DMS 273 treated with DMSO at 0.1 percent for 48 hours (cell line): ENCODE measurements around the gene EML2.

Experiments
- DNase-seq: peaks from one replicate; lab custom pipeline; 2025; lab: John Stamatoyannopoulos, UW

The EML2 gene

DNA sequence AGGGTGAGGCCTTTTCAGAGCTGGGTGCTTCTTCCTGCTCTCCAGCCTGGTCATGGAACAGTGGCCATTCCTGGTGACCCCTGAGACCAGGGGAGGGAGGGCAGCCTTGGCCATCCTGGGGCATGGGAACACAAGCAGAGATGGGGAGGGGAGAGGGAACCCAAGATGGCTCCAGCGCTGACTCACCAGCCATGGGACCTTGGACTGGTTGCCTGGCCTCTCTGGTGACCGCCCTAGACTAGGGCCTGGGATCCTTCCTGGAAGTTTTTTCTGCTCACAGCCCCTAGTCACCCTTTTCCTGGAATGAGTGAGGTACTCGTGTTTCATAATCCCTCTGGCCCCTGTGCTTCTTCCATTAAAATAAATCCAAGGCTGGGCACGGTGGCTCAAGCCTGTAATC lies 51.3 kb downstream of the EML2 start:
- no peak for DNase-seq

- no peak for DNase-seq
Observed at GRCh38 chr19:45585158-45585577, 54.0 kb downstream of the EML2 start.

DNA sequence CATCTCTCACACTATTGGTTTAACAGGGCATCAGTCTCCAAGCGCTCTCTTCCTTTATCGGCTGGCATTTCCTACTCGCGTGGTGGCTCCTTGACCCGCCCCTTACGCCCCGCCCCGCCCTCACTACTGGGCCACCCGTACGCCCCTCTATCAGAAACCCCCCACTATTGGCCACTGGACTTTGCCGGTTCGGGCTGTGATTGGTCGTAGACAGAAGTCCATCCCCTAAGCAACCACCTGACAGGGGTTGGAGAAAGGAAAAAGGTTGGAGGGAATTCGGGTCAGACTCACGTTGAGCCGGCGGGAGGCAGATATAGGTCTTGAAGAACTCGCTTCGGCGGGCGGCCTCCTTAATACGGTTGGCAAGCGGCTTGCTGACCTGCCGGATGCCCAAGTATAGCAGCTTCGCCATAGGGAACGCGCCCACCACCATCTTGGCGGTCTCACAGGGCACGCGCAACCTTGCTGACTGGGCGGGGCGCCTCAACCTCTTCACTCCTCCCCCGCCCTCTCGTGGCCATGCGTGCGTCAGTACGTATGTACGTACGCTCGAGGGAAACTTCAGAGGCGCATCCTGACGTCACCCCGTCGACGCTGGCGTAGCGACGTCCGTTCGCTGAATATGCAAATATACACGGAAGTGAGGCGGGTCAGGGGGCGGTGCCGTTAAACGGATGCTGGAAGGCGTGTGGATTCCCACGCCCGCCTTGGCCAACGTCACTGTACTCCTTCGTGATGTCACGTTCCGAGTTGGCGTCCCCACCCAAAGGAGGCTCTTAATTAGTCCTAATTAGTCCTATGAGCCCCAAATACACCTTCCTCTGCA lies 54.7 kb downstream of the EML2 start, which contains the start of gene OPA3:
Gene OPA3, minus strand, starts transcription at position 471 of the 826 bp plus-strand sequence. Its CDS starts 38 bp downstream, at position 433.
- peak; percentile 99 for DNase-seq

DNA sequence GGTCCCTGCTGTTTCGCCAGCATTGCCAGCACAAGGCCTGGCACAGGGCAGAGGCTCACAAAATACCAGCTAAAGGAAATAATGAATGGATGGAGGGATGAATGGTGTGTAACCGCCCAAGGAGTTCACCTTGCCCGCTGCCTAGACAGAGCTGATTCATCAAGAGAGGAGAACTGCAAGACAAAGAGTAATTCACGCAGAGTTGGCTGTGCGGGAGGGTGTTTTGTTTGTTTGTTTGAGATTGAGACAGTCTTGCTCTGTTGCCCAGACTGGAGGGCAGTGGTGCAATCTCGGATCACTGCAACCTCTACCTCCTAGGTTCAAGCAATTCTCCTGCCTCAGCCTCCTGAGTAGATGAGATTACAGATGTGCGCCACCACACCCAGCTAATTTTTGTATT lies 57.6 kb downstream of the EML2 start:
- DNase-seq = no peak

DNA sequence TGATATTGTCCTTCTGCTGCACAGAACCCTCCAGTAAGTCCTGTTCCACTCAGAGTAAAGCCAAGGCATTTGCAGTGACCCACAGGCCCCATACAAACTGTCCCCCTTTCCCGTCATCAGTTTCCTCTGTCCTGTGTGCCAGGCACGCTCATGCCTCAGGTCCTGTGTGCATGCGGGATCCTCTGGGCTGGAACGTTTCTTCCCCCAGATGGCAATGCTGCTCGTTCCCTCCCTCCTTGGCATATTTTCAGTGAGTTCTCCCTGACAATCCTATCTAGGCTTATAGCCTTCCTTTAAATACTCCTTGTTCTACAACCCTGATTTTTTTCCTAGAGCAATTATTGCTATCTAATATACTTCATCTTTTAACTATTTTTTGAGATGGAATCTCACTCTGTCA lies 60.3 kb downstream of the EML2 start:
- no peak for DNase-seq

DNA sequence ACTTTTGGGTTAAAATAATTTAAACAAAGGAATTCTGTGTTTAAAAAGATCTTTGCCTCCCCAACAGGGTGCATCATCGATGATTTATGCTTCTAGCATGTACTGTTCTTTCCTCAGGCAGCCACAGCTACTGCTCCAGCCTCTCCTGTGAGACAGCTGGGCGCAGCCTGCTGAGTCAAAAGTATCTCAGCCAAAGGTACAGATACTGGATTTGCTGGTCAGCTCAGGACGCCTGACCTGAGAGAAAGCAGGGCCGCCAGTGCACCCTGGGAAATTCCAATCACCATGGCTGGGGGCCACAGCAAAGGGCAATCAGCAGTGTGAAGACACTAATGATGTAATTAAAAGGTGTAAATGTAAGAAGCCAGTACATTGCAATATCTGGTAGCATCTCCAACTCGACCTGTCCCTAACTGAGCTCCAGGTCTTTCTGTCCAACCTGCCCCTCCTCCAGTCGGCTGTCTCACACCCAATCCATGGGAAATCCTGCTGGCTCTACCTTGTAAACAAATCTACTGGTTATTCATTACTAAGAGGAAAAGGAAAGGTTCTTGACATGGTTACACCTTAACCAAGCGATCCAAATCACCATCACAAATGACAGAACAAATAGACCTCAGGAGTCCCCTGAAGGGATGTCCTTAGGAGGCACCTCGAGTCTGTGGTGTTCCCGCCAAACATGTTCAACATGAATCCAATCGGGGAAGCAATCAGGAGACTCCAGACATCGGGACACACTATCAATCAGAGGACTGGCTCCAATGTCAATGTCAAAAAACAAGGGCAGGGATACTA lies 61.9 kb downstream of the EML2 start:
- DNase-seq = no peak

- no peak for DNase-seq
Observed at GRCh38 chr19:45576682-45577081, 62.5 kb downstream of the EML2 start.

GRCh38 chr19:45575216-45575615 lies 64.0 kb downstream of the EML2 start:
- no peak for DNase-seq

DNA sequence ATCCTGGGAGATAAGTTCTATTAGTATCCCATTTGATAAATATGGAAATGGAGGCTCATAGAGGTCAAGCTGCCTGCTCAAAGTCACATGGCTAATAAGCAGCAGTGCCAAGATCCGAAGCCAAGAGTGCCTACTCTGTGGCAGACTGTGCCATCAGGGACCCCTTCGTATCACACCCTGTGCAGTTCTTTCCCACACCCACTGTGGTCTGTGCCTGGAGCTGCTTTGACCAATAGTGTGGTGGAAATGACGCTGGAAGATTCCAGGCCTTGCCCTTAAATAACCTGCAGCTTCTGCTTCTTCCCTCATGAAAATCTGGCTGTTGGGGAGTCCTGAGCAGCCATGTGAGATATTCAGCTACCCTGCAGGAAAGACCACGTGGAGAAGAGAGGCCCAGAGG lies 64.7 kb downstream of the EML2 start:
- DNase-seq = no peak

GRCh38 chr19:45571457-45572220 lies 67.6 kb downstream of the EML2 start:
- DNase-seq = no peak

- no peak for DNase-seq
Observed at GRCh38 chr19:45569619-45570421, 69.4 kb downstream of the EML2 start.

GRCh38 chr19:45568732-45569131 lies 70.5 kb downstream of the EML2 start:
- no peak for DNase-seq

GRCh38 chr19:45567609-45568008 lies 71.6 kb downstream of the EML2 start:
- DNase-seq = no peak

DNA sequence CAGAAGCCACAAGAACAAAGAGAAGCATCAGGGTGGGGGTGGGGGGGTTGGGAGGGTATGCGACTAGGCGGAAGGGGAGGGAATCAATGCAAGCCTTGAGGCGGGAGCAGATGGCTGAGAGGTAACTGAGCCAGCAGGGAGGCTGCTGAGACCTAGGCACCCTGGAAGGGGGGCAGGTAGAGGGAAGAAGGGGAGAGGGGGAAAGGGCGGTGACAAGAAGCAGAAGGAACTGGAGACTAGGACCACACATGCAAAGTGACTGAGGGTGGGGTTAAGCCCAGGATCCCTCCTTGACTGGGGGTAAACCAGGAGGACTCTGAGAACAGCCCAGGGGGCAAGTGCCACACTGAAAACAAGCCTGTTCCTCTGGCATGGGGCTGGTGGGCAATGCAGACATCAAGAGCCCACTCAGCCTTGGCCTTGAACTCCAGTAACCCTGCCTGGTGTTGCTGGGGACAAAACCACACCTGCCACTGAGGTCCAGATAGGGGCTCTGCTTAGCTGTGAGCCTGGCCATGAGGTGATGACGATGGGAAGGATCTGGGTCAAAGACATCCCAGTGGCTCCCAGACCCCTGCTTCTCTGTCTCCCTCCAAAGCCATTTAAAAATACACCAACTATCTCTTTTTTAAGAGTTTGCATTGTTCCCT lies 74.9 kb downstream of the EML2 start:
- DNase-seq = no peak

GRCh38 chr19:45560686-45561085 lies 78.5 kb downstream of the EML2 start:
- DNase-seq = no peak

- DNase-seq = no peak
Observed at GRCh38 chr19:45560038-45560437, 79.2 kb downstream of the EML2 start.
